GM13977 (cell line): Measurements from ENCODE around the gene ZNF182.
"Not testable (repeated sequence)": the region's sequence is repeated elsewhere in the genome, so short reads cannot be mapped to it uniquely, and the experiment has no call there.

Source experiments
- DNase-seq: peaks from one replicate; pipeline ENCODE4 v3.0.0; 2012; ENCODE audit warnings: low spot score
- CTCF ChIP-seq: IDR thresholded peaks from 2 replicates; pipeline ENCODE4 v1.5.1; 2012; ENCODE audit warnings: mild to moderate bottlenecking, control low read depth; ENCODE audit not compliant: insufficient read depth; ENCODE audit errors: extremely low read depth, missing control alignments
- in situ Hi-C: fragments of 300-500 bp; cut with MboI; formaldehyde crosslinking; loops from one replicate; pipeline ENCODE4 v1.12.0; 2022; ENCODE audit warnings: low sequenced_read_pairs, low pct_unique_long_range_greater_than_20kb, mixed read lengths, inconsistent platforms; ENCODE audit not compliant: unreplicated experiment

The ZNF182 gene

GRCh38 chrX:48028091-48028490, 24.3 kb upstream of the ZNF182 start:
- no peak for TF ChIP-seq CTCF
- DNase-seq: no peak
- in situ Hi-C loops: loop anchor here (10.0 kb wide), 1 partner anchor 193 kb away; the partner anchor contains the start of gene ZNF81

- in situ Hi-C loops: loop anchor here (10.0 kb wide), 1 partner anchor 193 kb away; the partner anchor contains the start of gene ZNF81
- not testable (repeated sequence) for DNase-seq
Observed at GRCh38 chrX:48027545-48027944, 23.8 kb upstream of the ZNF182 start.

GRCh38 chrX:48025561-48025960, 21.8 kb upstream of the ZNF182 start:
- peak; percentile 40 for DNase-seq
- in situ Hi-C loops: loop anchor here (10.0 kb wide), 1 partner anchor 191 kb away; the partner anchor contains the start of gene ZNF81
- peak; percentile 67 for TF ChIP-seq CTCF

- DNase-seq: no peak
- in situ Hi-C loops: loop anchor here (10.0 kb wide), 1 partner anchor 188 kb away; the partner anchor contains the start of gene ZNF81
- no peak for TF ChIP-seq CTCF
Observed at GRCh38 chrX:48022738-48023137, 18.9 kb upstream of the ZNF182 start.

GRCh38 chrX:48022100-48022499, 18.3 kb upstream of the ZNF182 start:
- in situ Hi-C loops: loop anchor here (10.0 kb wide), 1 partner anchor 187 kb away; the partner anchor contains the start of gene ZNF81
- DNase-seq: no peak
- no peak for TF ChIP-seq CTCF

GRCh38 chrX:48021026-48021900, 17.5 kb upstream of the ZNF182 start:
- TF ChIP-seq CTCF: no peak
- in situ Hi-C loops: loop anchor here (10.0 kb wide), 1 partner anchor 186 kb away; the partner anchor contains the start of gene ZNF81
- DNase-seq: peak; percentile 55

- in situ Hi-C loops: loop anchor here (10.0 kb wide), 1 partner anchor 186 kb away; the partner anchor contains the start of gene ZNF81
- DNase-seq: not testable (repeated sequence)
Observed at GRCh38 chrX:48020472-48020871, 16.7 kb upstream of the ZNF182 start.

GRCh38 chrX:48019892-48020291, 16.1 kb upstream of the ZNF182 start:
- in situ Hi-C loops: loop anchor here (10.0 kb wide), 1 partner anchor 185 kb away; the partner anchor contains the start of gene ZNF81
- not testable (repeated sequence) for DNase-seq

- in situ Hi-C loops, DNase-seq: not testable (repeated sequence)
Observed at GRCh38 chrX:48016583-48017310, 13.0 kb upstream of the ZNF182 start.

- DNase-seq, in situ Hi-C loops: not testable (repeated sequence)
Observed at GRCh38 chrX:48009445-48009960, 5.7 kb upstream of the ZNF182 start.

GRCh38 chrX:48006688-48007087, 2.9 kb upstream of the ZNF182 start, which contains the start of gene SPACA5:
SPACA5 (plus strand) TSS chrX:48006988; CDS start chrX:48007803, 815 bp downstream.
- in situ Hi-C loops: not testable (repeated sequence)

More at GRCh38 chrX:48006688-48007087, 2.9 kb upstream of the ZNF182 start, which contains the start of gene SPACA5:
- DNase-seq: not testable (repeated sequence)
